Mononuclear cell (primary cell): Measurements from ENCODE around the gene ADGRB3. TPM values are rescaled to one million over a fixed set of nuclear protein-coding genes. Genes with fewer than 3 reads are reported as not detected.

ENCODE experiments used
- H3K27me3 ChIP-seq: 2 replicates; pipeline ENCODE4 v1.6.0; 2011; ENCODE audit warnings: low read length, control low read depth; ENCODE audit not compliant: insufficient read depth
- H3K4me1 ChIP-seq: 2 replicates; pipeline ENCODE4 v1.5.1; 2011; ENCODE audit warnings: mild to moderate bottlenecking, low read length, control low read depth; ENCODE audit not compliant: insufficient read depth
- H3K4me3 ChIP-seq: 2 replicates; pipeline ENCODE4 v1.5.1; 2011; ENCODE audit warnings: mild to moderate bottlenecking, low read length, moderate library complexity
- H3K9me3 ChIP-seq: 2 replicates; pipeline ENCODE4 v1.5.1; 2011; ENCODE audit warnings: low read depth, mild to moderate bottlenecking, control low read depth, low read length
- total RNA-seq: library from RNA; depleted of rRNA; stranded (reverse); fragments of >200 nt; gene quantifications from one replicate; pipeline ENCODE4 v1.2.3, GENCODE V29; 2012

Gene ADGRB3
- total RNA-seq, 1 donor: 0.10 TPM

GRCh38 chr6:68638230-68638900 is 3.3 kb downstream of the ADGRB3 start:
- Histone ChIP-seq H3K27me3 (peaks cover 37% of the 10 kb centered on the region), H3K4me3 (no peak overlapping the region), H3K9me3 (no peaks in the 10 kb centered on the region), H3K4me1 (peaks cover 17% of the 10 kb centered on the region)

DNA sequence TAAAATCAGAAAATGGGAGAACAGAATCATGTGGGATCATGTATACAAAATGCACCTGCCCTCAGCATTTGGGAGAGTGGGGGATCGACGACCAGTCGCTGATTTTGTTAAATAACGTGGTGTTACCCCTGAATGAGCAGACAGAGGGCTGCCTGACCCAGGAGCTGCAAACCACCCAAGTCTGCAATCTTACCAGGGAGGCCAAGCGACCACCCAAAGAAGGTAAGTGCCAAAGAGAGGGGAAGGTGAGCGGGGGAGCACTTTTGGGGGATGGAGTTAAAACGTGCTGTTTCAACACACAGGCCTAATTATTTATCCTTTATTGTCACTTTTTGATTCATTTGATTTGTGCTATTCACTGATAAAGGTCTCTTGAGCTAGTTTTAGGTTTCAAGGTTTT is 4.1 kb downstream of the ADGRB3 start:
- H3K4me3 ChIP-seq: no peak overlapping the region
- H3K27me3 ChIP-seq: peaks cover 29% of the 10 kb centered on the region
- H3K9me3 ChIP-seq: no peaks in the 10 kb centered on the region
- peaks cover 12% of the 10 kb centered on the region for H3K4me1 ChIP-seq

DNA sequence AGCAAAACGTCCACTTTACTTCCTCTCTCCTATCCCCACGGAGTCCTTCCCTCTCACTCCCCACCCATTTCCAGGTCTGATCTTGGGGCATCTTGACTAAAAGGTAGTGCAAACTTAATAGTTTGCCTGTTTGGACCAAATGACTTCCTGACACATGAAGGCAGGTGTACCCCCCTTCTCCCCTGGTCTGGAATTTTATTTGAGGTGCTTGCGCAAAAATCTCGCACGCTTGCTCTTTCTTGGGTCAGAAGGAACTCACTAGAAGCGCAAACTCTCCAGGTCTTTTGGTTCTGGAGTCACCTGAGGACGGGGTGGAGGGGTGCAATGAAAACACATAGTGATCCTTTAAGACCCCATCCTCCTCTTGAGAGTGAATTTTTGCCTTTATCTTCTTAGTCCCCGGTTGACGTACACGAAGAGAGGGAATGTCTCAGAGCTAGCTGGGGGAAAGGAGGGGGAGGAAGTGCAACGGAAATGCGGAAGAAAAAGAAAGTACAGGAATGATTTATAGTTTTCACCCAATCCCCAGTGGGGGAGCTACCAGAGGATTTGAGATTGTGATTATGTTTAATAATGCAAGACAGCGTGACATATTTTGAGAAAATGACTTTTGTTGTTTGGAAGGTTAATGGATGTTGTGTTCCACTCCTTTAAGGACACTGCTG is 4.9 kb downstream of the ADGRB3 start:
- H3K4me3 ChIP-seq: no peak overlapping the region
- H3K9me3 ChIP-seq: no peaks in the 10 kb centered on the region
- peaks cover 25% of the 10 kb centered on the region for H3K27me3 ChIP-seq
- peaks cover 12% of the 10 kb centered on the region for H3K4me1 ChIP-seq

DNA sequence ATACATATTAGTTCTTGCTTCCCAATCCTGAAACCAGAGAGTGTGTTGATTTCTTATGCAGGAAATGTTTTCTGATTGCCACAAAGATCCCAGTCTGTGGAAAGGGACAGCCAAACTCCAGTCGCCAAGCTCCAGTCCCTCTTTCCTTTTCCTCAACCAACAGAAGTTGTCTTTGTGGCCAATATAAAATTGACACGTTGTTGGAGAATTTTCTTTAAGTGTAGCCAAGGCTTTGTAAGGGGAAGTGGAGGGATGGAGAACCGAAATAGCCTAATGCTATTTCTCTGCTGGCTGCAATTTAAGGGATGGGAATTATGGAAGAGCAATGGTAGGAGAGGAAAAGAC is 5.4 kb downstream of the ADGRB3 start:
- H3K27me3 ChIP-seq: peaks cover 23% of the 10 kb centered on the region
- peaks cover 12% of the 10 kb centered on the region for H3K4me1 ChIP-seq
- no peaks in the 10 kb centered on the region for H3K9me3 ChIP-seq
- H3K4me3 ChIP-seq: no peak overlapping the region

DNA sequence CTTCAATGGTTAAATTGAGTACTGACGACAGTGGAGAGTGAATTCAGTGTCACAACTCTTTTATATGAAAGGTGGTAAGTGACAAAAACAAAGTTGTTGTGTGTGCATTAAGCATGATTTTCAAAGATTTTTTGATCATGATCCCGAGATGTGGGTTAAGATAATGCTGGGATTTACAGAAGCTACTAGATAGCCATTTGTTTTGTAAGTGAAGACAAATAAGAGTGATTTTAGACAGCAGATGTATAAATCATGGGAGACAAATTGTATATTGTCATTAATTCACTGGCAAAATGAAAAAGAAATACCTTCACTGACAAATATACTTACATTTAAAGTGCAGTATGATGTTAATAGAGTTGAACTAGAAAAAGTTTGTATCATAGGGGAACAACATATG is 6.1 kb downstream of the ADGRB3 start:
- Histone ChIP-seq H3K9me3 (no peaks in the 10 kb centered on the region), H3K4me1 (peaks cover 12% of the 10 kb centered on the region), H3K4me3 (no peak overlapping the region), H3K27me3 (peaks cover 16% of the 10 kb centered on the region)

GRCh38 chr6:68642081-68642480 is 7.0 kb downstream of the ADGRB3 start:
- H3K4me1 ChIP-seq: peaks cover 7% of the 10 kb centered on the region
- H3K27me3 ChIP-seq: peaks cover 7% of the 10 kb centered on the region
- H3K4me3 ChIP-seq: no peak overlapping the region
- H3K9me3 ChIP-seq: no peaks in the 10 kb centered on the region

DNA sequence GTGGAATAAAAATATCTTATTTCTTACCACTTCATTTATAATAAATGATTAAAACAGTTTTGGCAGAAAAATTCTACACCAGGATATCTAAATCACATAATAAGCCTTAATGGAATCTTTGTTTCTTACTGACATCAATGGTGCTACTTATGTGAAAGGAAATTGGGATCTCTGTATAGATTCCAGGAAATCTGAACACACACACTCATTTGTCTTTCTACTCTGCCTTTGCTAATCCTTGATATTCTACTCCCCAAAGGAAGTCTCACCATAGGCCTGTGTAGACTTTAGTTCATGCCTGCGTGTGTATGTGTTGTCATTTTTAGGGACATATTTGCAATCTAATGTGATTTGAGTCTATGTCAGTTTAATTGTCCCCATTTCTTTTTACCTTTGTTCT is 7.9 kb downstream of the ADGRB3 start:
- Histone ChIP-seq H3K9me3 (no peaks in the 10 kb centered on the region), H3K4me3 (no peak overlapping the region), H3K4me1 (peaks cover 7% of the 10 kb centered on the region), H3K27me3 (no peaks in the 10 kb centered on the region)

- Histone ChIP-seq H3K4me3 (no peak overlapping the region), H3K4me1 (no peaks in the 10 kb centered on the region), H3K27me3 (no peaks in the 10 kb centered on the region), H3K9me3 (no peaks in the 10 kb centered on the region)
Observed at GRCh38 chr6:68649669-68650068, 14.6 kb downstream of the ADGRB3 start.

GRCh38 chr6:68650142-68650541 is 15.1 kb downstream of the ADGRB3 start:
- Histone ChIP-seq H3K4me3 (no peak overlapping the region), H3K27me3 (no peaks in the 10 kb centered on the region), H3K9me3 (no peaks in the 10 kb centered on the region), H3K4me1 (no peaks in the 10 kb centered on the region)

- Histone ChIP-seq H3K4me1 (no peaks in the 10 kb centered on the region), H3K4me3 (no peak overlapping the region), H3K9me3 (no peaks in the 10 kb centered on the region)
Observed at GRCh38 chr6:68651011-68651985, 16.2 kb downstream of the ADGRB3 start.

GRCh38 chr6:68652117-68652536 is 17.0 kb downstream of the ADGRB3 start:
- no peaks in the 10 kb centered on the region for H3K4me1 ChIP-seq
- H3K27me3 ChIP-seq: no peaks in the 10 kb centered on the region
- no peak overlapping the region for H3K4me3 ChIP-seq
- H3K9me3 ChIP-seq: no peaks in the 10 kb centered on the region

More at GRCh38 chr6:68651011-68651985, 16.2 kb downstream of the ADGRB3 start:
- H3K27me3 ChIP-seq: no peaks in the 10 kb centered on the region

DNA sequence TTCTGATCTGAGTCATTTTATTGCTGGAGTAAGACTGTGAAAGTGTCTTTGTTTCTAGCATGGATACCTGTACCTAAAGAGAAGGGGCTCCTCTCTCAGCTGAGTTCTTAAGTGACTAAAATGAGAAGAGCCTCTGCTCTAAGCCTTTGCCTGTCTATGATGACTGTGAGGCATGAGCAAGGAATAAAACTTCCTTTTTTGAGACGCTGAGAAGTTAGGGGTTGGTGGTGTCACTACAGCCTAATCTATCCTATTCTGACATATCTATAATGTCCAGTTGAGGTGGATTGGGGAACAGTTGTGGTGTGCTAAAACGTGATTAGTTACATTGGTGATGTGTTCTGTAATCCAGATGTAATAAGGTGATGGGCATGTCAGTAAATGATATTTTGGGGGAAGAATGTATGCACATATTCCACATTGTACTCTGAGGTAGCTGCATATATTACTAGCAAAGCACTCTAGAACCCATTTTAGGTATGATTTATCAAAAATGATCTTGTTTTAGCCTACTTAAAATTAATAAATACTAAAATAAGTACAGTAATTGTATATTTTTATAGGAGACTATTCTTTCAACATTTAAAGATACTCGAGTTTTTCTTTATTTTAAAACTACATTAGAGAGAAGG is 18.1 kb downstream of the ADGRB3 start:
- Histone ChIP-seq H3K4me3 (no peak overlapping the region), H3K9me3 (no peaks in the 10 kb centered on the region), H3K27me3 (no peaks in the 10 kb centered on the region), H3K4me1 (no peaks in the 10 kb centered on the region)

- H3K4me1 ChIP-seq: no peaks in the 10 kb centered on the region
- no peaks in the 10 kb centered on the region for H3K27me3 ChIP-seq
- H3K4me3 ChIP-seq: no peak overlapping the region
- H3K9me3 ChIP-seq: no peaks in the 10 kb centered on the region
Observed at GRCh38 chr6:68653706-68654089, 18.6 kb downstream of the ADGRB3 start.

GRCh38 chr6:68654134-68654533 is 19.1 kb downstream of the ADGRB3 start:
- Histone ChIP-seq H3K9me3 (no peaks in the 10 kb centered on the region), H3K27me3 (no peaks in the 10 kb centered on the region), H3K4me1 (no peaks in the 10 kb centered on the region), H3K4me3 (no peak overlapping the region)

- Histone ChIP-seq H3K4me1 (no peaks in the 10 kb centered on the region), H3K27me3 (no peaks in the 10 kb centered on the region), H3K9me3 (no peaks in the 10 kb centered on the region), H3K4me3 (no peak overlapping the region)
Observed at GRCh38 chr6:68655028-68655427, 19.9 kb downstream of the ADGRB3 start.
